ENCODE data around the gene VSTM2L.

The VSTM2L gene

GRCh38 chr20:37946946-37947345 is 44.0 kb downstream of the VSTM2L start:
- H3K4me3 ChIP-seq (ENCODE audit: low read depth, low read length): no peak overlapping the region
- no peak for TF ChIP-seq CTCF (IDR thresholded peaks at IDR 0.05; ENCODE audit: low read depth, low read length)

GRCh38 chr20:37947943-37948342 is 45.0 kb downstream of the VSTM2L start:
- TF ChIP-seq CTCF (IDR thresholded peaks at IDR 0.05; ENCODE audit: low read depth, low read length): no peak
- no peak overlapping the region for H3K4me3 ChIP-seq (ENCODE audit: low read depth, low read length)

- H3K4me3 ChIP-seq (ENCODE audit: low read depth, low read length): no peak overlapping the region
- no peak for TF ChIP-seq CTCF (IDR thresholded peaks at IDR 0.05; ENCODE audit: low read depth, low read length)
Measured at GRCh38 chr20:37948956-37949355, 46.0 kb downstream of the VSTM2L start.

- H3K4me3 ChIP-seq (ENCODE audit: low read depth, low read length): no peak overlapping the region
- TF ChIP-seq CTCF (IDR thresholded peaks at IDR 0.05; ENCODE audit: low read depth, low read length): no peak
Measured at GRCh38 chr20:37954190-37954589, 51.3 kb downstream of the VSTM2L start.

- no peak overlapping the region for H3K4me3 ChIP-seq (ENCODE audit: low read depth, low read length)
- no peak for TF ChIP-seq CTCF (IDR thresholded peaks at IDR 0.05; ENCODE audit: low read depth, low read length)
Measured at GRCh38 chr20:37954626-37955025, 51.7 kb downstream of the VSTM2L start.

- no peak overlapping the region for H3K4me3 ChIP-seq (ENCODE audit: low read depth, low read length)
- TF ChIP-seq CTCF (IDR thresholded peaks at IDR 0.05; ENCODE audit: low read depth, low read length): no peak
Measured at GRCh38 chr20:37955511-37955910, 52.6 kb downstream of the VSTM2L start.

- no peak overlapping the region for H3K4me3 ChIP-seq (ENCODE audit: low read depth, low read length)
- no peak for TF ChIP-seq CTCF (IDR thresholded peaks at IDR 0.05; ENCODE audit: low read depth, low read length)
Measured at GRCh38 chr20:37956107-37956585, 53.2 kb downstream of the VSTM2L start.
